ENCODE measurements around the gene DMBX1. TPM values are rescaled to one million over a fixed set of nuclear protein-coding genes. Genes with fewer than 3 reads are reported as not detected.

Gene DMBX1
- total and polyA plus RNA-seq, 2 of the 13 experiments (the other 11 are each of a cell fraction or from before 2014, with no cell fraction given): not detected

DNA sequence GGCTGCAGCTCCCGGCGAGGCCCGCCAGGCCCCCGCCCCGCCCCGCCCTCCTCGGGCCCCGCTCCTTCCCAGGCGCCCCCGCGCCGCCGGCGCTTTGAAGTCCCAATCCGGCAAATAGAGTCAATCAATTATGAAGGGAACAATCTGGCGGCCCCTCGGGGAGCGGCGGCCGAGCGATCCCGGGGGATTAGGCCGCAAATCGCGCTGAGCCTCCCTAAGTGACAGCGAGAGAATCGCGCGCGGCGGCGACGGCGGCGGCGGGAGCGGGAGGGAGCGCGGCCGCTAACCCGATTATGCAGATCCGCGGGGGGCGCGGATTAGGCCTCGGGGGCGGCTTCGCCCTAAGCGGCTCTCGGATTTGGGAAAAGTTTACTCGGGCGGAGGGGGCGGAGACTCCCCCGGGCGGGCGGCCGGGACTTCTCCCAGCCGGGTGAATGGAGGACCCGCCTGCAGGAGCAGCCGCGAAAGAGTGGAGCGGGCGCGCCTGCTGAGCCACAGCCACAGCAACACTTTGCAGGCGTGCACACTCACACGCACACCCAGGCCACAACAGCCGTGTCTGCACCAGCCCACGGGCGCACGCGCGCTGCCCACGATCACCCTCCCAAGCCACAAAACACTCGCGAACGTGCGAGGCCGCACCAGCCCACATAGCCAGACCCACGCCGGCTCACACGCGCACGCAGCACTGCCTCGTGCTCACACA is 23.0 kb upstream of the DMBX1 start (continued):
- TF ChIP-seq, protein P1, sequence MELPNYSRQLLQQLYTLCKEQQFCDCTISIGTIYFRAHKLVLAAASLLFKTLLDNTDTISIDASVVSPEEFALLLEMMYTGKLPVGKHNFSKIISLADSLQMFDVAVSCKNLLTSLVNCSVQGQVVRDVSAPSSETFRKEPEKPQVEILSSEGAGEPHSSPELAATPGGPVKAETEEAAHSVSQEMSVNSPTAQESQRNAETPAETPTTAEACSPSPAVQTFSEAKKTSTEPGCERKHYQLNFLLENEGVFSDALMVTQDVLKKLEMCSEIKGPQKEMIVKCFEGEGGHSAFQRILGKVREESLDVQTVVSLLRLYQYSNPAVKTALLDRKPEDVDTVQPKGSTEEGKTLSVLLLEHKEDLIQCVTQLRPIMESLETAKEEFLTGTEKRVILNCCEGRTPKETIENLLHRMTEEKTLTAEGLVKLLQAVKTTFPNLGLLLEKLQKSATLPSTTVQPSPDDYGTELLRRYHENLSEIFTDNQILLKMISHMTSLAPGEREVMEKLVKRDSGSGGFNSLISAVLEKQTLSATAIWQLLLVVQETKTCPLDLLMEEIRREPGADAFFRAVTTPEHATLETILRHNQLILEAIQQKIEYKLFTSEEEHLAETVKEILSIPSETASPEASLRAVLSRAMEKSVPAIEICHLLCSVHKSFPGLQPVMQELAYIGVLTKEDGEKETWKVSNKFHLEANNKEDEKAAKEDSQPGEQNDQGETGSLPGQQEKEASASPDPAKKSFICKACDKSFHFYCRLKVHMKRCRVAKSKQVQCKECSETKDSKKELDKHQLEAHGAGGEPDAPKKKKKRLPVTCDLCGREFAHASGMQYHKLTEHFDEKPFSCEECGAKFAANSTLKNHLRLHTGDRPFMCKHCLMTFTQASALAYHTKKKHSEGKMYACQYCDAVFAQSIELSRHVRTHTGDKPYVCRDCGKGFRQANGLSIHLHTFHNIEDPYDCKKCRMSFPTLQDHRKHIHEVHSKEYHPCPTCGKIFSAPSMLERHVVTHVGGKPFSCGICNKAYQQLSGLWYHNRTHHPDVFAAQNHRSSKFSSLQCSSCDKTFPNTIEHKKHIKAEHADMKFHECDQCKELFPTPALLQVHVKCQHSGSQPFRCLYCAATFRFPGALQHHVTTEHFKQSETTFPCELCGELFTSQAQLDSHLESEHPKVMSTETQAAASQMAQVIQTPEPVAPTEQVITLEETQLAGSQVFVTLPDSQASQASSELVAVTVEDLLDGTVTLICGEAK (IDR thresholded peaks at IDR 0.05): no peak
- TF ChIP-seq, protein P1 (CRISPR knock-in tag; IDR thresholded peaks at IDR 0.05): no peak
- no peak for TF ChIP-seq ZNF343 (CRISPR knock-in tag; IDR thresholded peaks at IDR 0.05)
- TF ChIP-seq, protein P2, sequence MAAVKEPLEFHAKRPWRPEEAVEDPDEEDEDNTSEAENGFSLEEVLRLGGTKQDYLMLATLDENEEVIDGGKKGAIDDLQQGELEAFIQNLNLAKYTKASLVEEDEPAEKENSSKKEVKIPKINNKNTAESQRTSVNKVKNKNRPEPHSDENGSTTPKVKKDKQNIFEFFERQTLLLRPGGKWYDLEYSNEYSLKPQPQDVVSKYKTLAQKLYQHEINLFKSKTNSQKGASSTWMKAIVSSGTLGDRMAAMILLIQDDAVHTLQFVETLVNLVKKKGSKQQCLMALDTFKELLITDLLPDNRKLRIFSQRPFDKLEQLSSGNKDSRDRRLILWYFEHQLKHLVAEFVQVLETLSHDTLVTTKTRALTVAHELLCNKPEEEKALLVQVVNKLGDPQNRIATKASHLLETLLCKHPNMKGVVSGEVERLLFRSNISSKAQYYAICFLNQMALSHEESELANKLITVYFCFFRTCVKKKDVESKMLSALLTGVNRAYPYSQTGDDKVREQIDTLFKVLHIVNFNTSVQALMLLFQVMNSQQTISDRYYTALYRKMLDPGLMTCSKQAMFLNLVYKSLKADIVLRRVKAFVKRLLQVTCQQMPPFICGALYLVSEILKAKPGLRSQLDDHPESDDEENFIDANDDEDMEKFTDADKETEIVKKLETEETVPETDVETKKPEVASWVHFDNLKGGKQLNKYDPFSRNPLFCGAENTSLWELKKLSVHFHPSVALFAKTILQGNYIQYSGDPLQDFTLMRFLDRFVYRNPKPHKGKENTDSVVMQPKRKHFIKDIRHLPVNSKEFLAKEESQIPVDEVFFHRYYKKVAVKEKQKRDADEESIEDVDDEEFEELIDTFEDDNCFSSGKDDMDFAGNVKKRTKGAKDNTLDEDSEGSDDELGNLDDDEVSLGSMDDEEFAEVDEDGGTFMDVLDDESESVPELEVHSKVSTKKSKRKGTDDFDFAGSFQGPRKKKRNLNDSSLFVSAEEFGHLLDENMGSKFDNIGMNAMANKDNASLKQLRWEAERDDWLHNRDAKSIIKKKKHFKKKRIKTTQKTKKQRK (IDR thresholded peaks at IDR 0.05; ENCODE audit: low read length): no peak
- no peak for TF ChIP-seq JUNB (CRISPR knock-in tag; IDR thresholded peaks at IDR 0.05; ENCODE audit: borderline replicate concordance)
- peak; percentile 50 for TF ChIP-seq ZFY (CRISPR knock-in tag; IDR thresholded peaks at IDR 0.05)
- no peak for TF ChIP-seq KDM1A (CRISPR knock-in tag; IDR thresholded peaks at IDR 0.05)
- no peak for TF ChIP-seq KDM4B (CRISPR knock-in tag; IDR thresholded peaks at IDR 0.05)
- no peak for TF ChIP-seq RFXANK (CRISPR knock-in tag; IDR thresholded peaks at IDR 0.05)
